Caco-2 (cell line): Measurements from ENCODE around the gene EPHB6. TPM values are rescaled to one million over a fixed set of nuclear protein-coding genes. Genes with fewer than 3 reads are reported as not detected.

Experiments
- BruUV-seq: library from RNA; stranded (reverse); fragments of 400-500 nt; replicated peaks from 2 replicates; lab custom pipeline; 2021; lab: Mats Ljungman, UMichigan
- CTCF ChIA-PET: fragments of 300-600 bp; sonication (Branson Sonifier 250); formaldehyde crosslinking; loops from one replicate; lab custom pipeline; 2022; ENCODE audit warnings: antibody characterized with exemption; lab: Charles Lee
- POLR2A ChIA-PET: fragments of 300-600 bp; sonication (Branson Sonifier 250); formaldehyde crosslinking; loops from one replicate; lab custom pipeline; 2022; ENCODE audit warnings: antibody characterized with exemption; lab: Charles Lee
- DNase-seq, 2 experiments: peaks; one replicate each; pipeline versions ENCODE4 v3.0.0 to v3.0.0-alpha.2; 2020 to 2022
- H3K27me3 ChIP-seq: replicated peaks from 2 replicates; pipeline ENCODE4 v1.6.0; 2011; ENCODE audit warnings: low read length; ENCODE audit not compliant: control insufficient read depth, insufficient read depth
- H3K36me3 ChIP-seq: 2 replicates; pipeline ENCODE4 v1.5.1; 2011; ENCODE audit warnings: low read length; ENCODE audit not compliant: control insufficient read depth, insufficient read depth
- H3K4me1 ChIP-seq: fragments of 250-450 bp; sonication (Bioruptor Pico); 2 replicates; pipeline ENCODE4 v1.5.1; 2020; ENCODE audit warnings: mild to moderate bottlenecking
- H3K4me3 ChIP-seq: 2 replicates; pipeline ENCODE4 v1.5.1; 2011; ENCODE audit warnings: low read depth, mild to moderate bottlenecking, control low read depth, low read length
- H3K9me3 ChIP-seq: fragments of 250-450 bp; sonication (Bioruptor Pico); 2 replicates; pipeline ENCODE4 v1.5.1; 2020; ENCODE audit warnings: mild to moderate bottlenecking, moderate library complexity
- H3K27ac Mint-ChIP-seq: one replicate; pipeline ENCODE4 v1.8.0; 2022; ENCODE audit warnings: mixed read lengths; ENCODE audit not compliant: unreplicated experiment
- H3K27me3 Mint-ChIP-seq: one replicate; pipeline ENCODE4 v1.8.0; 2022; ENCODE audit warnings: mixed read lengths; ENCODE audit not compliant: insufficient read depth, unreplicated experiment
- H3K36me3 Mint-ChIP-seq: one replicate; pipeline ENCODE4 v1.8.0; 2022; ENCODE audit warnings: mild to moderate bottlenecking, mixed read lengths; ENCODE audit not compliant: insufficient read depth, unreplicated experiment
- H3K4me1 Mint-ChIP-seq: one replicate; pipeline ENCODE4 v1.8.0; 2022; ENCODE audit warnings: low read depth, mixed read lengths; ENCODE audit not compliant: unreplicated experiment
- H3K4me3 Mint-ChIP-seq: one replicate; pipeline ENCODE4 v1.8.0; 2022; ENCODE audit warnings: mild to moderate bottlenecking, moderate library complexity, mixed read lengths; ENCODE audit not compliant: unreplicated experiment
- H3K9me3 Mint-ChIP-seq: one replicate; pipeline ENCODE4 v1.8.0; 2022; ENCODE audit warnings: mixed read lengths; ENCODE audit not compliant: unreplicated experiment
- intact Hi-C: fragments of 100-400 bp; cut with micrococcal nuclease; formaldehyde crosslinking; loops from one replicate; pipeline ENCODE4 v1.10.0; 2022; ENCODE audit not compliant: unreplicated experiment
- total RNA-seq: library from RNA; stranded (reverse); gene quantifications from 2 replicates; pipeline ENCODE4 v1.2.3, GENCODE V29; 2022
- TF ChIP-seq, protein P1 (sequence below), 2 experiments: fragments of 200-600 bp in 1 of 2; IDR thresholded peaks; 1 replicate in 1 of 2; 2 replicates in 1 of 2; pipeline versions ENCODE4 v1.5.1 to v1.8.0; 2011 to 2022; ENCODE audit warnings: antibody characterized with exemption in 1 of 2, control low read depth in 1 of 2, inconsistent platforms in 1 of 2, low read depth in 1 of 2, low read length in 1 of 2, mild to moderate bottlenecking in 1 of 2, moderate library complexity in 1 of 2; ENCODE audit not compliant: insufficient read depth in 1 of 2, severe bottlenecking in 1 of 2, unreplicated experiment in 1 of 2

EPHB6 gene
- total RNA-seq, 1 experiment from 2014 or later: 2.7 TPM

DNA sequence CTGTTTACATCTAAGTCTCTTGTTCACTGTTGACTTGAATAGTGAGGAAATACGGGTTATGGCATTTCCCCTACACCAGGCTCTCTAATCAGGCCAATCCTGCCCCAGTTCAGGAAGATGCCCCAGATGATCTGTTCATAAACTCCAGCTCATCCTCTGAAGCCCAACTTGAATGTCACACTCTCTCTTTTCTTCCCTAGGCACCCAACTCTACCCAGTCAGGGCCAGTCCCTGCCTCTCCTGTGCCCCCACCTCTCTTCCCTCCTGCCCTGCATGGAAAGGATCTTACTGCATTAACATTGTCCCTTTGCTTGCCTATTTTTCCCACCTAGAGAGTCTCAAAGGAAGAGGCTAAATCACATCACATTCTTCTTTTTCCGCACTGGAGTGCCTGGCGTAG lies 41.3 kb downstream of the EPHB6 start:
- Mint-ChIP-seq H3K4me3 (no peak overlapping the region), H3K27ac (peak overlapping the region; percentile 9), H3K9me3 (peaks cover 2% of the 10 kb centered on the region), H3K27me3 (no peaks in the 10 kb centered on the region), H3K4me1 (peaks cover 41% of the 10 kb centered on the region), H3K36me3 (no peaks in the 10 kb centered on the region)
- no TSS peak for BruUV-seq
- intact Hi-C loops: no loop called here
- Histone ChIP-seq H3K4me3 (no peak overlapping the region), H3K4me1 (peaks cover 47% of the 10 kb centered on the region), H3K27me3 (no peaks in the 10 kb centered on the region), H3K9me3 (no peaks in the 10 kb centered on the region), H3K36me3 (no peaks in the 10 kb centered on the region)
- TF ChIP-seq, protein P1, sequence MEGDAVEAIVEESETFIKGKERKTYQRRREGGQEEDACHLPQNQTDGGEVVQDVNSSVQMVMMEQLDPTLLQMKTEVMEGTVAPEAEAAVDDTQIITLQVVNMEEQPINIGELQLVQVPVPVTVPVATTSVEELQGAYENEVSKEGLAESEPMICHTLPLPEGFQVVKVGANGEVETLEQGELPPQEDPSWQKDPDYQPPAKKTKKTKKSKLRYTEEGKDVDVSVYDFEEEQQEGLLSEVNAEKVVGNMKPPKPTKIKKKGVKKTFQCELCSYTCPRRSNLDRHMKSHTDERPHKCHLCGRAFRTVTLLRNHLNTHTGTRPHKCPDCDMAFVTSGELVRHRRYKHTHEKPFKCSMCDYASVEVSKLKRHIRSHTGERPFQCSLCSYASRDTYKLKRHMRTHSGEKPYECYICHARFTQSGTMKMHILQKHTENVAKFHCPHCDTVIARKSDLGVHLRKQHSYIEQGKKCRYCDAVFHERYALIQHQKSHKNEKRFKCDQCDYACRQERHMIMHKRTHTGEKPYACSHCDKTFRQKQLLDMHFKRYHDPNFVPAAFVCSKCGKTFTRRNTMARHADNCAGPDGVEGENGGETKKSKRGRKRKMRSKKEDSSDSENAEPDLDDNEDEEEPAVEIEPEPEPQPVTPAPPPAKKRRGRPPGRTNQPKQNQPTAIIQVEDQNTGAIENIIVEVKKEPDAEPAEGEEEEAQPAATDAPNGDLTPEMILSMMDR (IDR thresholded peaks at IDR 0.05; ENCODE audit: insufficient read depth in 1 of 2, low read depth in 1 of 2, low read length in 1 of 2, severe bottlenecking in 1 of 2, unreplicated experiment in 1 of 2): no peak
- POLR2A ChIA-PET: no interaction called here
- no peak for DNase-seq
- CTCF ChIA-PET: no interaction called here

DNA sequence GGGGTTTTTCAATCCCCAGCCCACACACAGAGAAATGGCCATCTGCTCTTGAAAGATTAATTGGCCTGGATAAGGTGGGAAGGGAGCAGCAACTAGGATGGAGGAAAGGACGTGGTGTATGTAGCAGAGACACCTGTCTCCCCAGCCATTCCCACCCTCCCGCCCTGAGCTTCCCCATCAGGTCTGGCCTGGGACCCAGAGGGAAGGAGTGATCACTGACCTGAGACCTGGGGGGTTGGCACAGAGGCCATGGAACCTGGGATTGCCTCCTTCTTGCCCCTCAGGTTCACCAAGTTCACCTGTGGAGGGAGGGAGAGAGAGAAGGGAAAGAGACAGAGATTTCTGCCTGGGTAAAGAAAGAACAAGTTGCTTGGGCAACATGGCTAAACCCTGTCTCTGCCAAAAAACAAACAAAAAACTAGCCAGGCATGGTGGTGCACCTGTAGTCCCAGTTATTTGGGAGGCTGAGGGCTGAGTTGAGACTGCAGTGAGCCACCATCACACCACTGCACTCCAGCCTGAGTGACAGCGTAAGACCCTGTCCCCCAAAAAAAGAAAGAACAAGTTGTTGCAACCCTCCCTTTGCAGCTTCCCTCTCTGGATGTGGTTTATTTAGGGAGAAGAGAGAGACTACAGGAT lies 42.0 kb downstream of the EPHB6 start:
- H3K27me3 Mint-ChIP-seq: no peaks in the 10 kb centered on the region
- H3K4me3 Mint-ChIP-seq: no peak overlapping the region
- BruUV-seq: no TSS peak
- DNase-seq: no peak
- ChIA-PET POLR2A (no interaction called here), CTCF (no interaction called here)
- intact Hi-C loops: no loop called here
- H3K36me3 Mint-ChIP-seq: no peaks in the 10 kb centered on the region
- Histone ChIP-seq H3K36me3 (no peaks in the 10 kb centered on the region), H3K9me3 (no peaks in the 10 kb centered on the region), H3K4me3 (no peak overlapping the region), H3K4me1 (peaks cover 54% of the 10 kb centered on the region), H3K27me3 (no peaks in the 10 kb centered on the region)
- peaks cover 46% of the 10 kb centered on the region for H3K4me1 Mint-ChIP-seq
- TF ChIP-seq, protein P1 (IDR thresholded peaks at IDR 0.05; ENCODE audit: insufficient read depth in 1 of 2, low read depth in 1 of 2, low read length in 1 of 2, severe bottlenecking in 1 of 2, unreplicated experiment in 1 of 2): no peak
- peak overlapping the region; percentile 16 for H3K27ac Mint-ChIP-seq
- no peaks in the 10 kb centered on the region for H3K9me3 Mint-ChIP-seq

DNA sequence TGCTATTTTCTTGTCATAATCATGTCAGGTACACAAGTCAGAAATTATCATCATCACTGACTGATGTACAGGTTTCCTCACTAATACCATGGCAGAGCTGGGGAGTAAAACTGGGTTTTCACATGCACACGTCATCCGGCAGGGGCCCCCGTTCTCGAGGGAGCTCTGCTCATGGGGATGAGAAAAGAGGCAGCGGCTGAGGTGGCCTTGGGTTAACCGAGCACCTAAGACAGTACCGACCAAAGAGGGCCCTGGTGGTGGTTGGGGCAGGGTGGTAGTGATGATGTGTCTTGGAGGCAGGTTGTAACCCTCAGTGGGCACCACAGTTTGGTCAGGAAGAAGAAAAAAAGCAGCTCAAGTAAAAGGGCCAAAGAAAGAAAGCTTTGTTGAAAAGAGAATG lies 42.8 kb downstream of the EPHB6 start:
- H3K9me3 Mint-ChIP-seq: no peaks in the 10 kb centered on the region
- H3K4me1 ChIP-seq: peaks cover 63% of the 10 kb centered on the region
- H3K36me3 Mint-ChIP-seq: no peaks in the 10 kb centered on the region
- H3K4me3 Mint-ChIP-seq: no peak overlapping the region
- no TSS peak for BruUV-seq
- intact Hi-C loops: no loop called here
- TF ChIP-seq, protein P1 (IDR thresholded peaks at IDR 0.05; ENCODE audit: insufficient read depth in 1 of 2, low read depth in 1 of 2, low read length in 1 of 2, severe bottlenecking in 1 of 2, unreplicated experiment in 1 of 2): no peak
- CTCF ChIA-PET: interaction anchor here (1.1 to 1.7 kb wide), 2 partner anchors 17 to 106 kb away, joined by 4 to 6 read pairs; no protein-coding TSS in a partner anchor
- no peak for DNase-seq
- no peaks in the 10 kb centered on the region for H3K36me3 ChIP-seq
- no peaks in the 10 kb centered on the region for H3K27me3 ChIP-seq
- peaks cover 53% of the 10 kb centered on the region for H3K4me1 Mint-ChIP-seq
- no peaks in the 10 kb centered on the region for H3K27me3 Mint-ChIP-seq
- H3K9me3 ChIP-seq: no peaks in the 10 kb centered on the region
- H3K4me3 ChIP-seq: no peak overlapping the region
- POLR2A ChIA-PET: no interaction called here
- H3K27ac Mint-ChIP-seq: peak overlapping the region; percentile 16
